ENCODE data around the gene LY6G6D.

Gene LY6G6D

DNA sequence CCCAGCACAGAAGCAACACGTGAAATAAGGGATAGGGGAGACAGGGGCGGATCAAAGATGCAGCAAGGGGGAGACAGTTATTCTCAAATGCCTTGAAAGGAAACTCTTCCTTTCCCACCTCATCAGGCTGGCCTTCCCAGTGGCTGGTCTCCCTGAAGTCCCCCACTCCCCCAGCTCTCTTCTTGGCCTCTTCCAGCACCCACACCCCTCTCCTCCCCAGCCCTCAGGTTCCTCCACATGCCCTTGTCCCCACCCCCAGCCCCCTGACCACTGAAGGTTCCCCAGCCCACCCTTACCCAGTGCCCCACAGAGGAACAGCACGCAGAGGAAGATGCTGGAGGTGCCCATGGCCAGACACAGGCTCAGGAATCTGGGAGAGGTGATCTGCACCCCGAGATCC lies 1.7 kb upstream of the LY6G6D start:
- no peak for DNase-seq (ENCODE audit: insufficient read length, low spot score)
- no peak for TF ChIP-seq POLR2AphosphoS5 (IDR thresholded peaks at IDR 0.05; ENCODE audit: low read depth, low read length)
- no peak for TF ChIP-seq POU2F2 (IDR thresholded peaks at IDR 0.05; ENCODE audit: low read depth, low read length)
- TF ChIP-seq TAF1 (IDR thresholded peaks at IDR 0.05; ENCODE audit: low read depth, low read length), result no peak
- no peak for TF ChIP-seq PAX5 (IDR thresholded peaks at IDR 0.05; ENCODE audit: insufficient read depth, low read length, severe bottlenecking)
- no peak for TF ChIP-seq SPI1 (IDR thresholded peaks at IDR 0.05; ENCODE audit: low read depth, low read length)
- no peak for TF ChIP-seq POLR2A (IDR thresholded peaks at IDR 0.05; ENCODE audit: low read depth, low read length)
- no peak for FAIRE-seq

DNA sequence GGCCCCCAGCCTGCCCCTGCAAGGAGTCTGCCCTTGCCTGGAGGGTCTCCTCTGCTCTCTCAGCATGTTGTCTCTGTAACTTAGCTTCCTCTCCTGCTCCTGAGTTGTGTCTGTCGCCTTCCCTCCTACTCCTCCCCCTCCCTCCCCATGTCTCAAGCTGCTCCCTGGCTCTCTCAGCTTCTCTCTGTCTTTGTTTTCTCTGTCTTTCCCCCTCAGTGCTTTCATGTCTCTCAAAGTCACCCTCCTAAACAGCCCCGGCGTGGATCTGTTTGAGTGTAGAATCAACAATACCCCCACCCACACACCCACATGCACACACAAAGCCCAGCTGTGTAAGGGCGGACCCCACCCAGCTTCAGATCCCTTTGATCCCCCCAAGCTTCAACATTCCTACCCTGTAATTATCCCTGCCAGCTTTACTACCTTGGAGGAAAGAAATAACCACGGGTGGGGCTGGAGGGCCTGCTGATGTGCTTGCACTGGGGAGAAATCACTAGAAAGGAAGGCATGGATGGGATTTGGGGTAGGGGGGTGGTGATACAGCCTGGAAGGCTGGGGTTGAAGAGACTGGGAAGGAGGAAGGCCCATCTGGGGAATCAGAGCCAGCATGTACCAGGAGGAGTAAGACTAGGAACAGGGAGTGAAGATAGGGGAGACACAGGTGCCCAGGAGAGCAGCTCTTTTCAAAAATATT lies 1.0 kb upstream of the LY6G6D start:
- no peak for DNase-seq (ENCODE audit: insufficient read length, low spot score)
- no peak for TF ChIP-seq POU2F2 (IDR thresholded peaks at IDR 0.05; ENCODE audit: low read depth, low read length)
- TF ChIP-seq TAF1 (IDR thresholded peaks at IDR 0.05; ENCODE audit: low read depth, low read length), result no peak
- no peak for TF ChIP-seq PAX5 (IDR thresholded peaks at IDR 0.05; ENCODE audit: insufficient read depth, low read length, severe bottlenecking)
- no peak for TF ChIP-seq SPI1 (IDR thresholded peaks at IDR 0.05; ENCODE audit: low read depth, low read length)
- no peak for TF ChIP-seq POLR2AphosphoS5 (IDR thresholded peaks at IDR 0.05; ENCODE audit: low read depth, low read length)
- TF ChIP-seq POLR2A (IDR thresholded peaks at IDR 0.05; ENCODE audit: low read depth, low read length), result no peak
- FAIRE-seq, result no peak

DNA sequence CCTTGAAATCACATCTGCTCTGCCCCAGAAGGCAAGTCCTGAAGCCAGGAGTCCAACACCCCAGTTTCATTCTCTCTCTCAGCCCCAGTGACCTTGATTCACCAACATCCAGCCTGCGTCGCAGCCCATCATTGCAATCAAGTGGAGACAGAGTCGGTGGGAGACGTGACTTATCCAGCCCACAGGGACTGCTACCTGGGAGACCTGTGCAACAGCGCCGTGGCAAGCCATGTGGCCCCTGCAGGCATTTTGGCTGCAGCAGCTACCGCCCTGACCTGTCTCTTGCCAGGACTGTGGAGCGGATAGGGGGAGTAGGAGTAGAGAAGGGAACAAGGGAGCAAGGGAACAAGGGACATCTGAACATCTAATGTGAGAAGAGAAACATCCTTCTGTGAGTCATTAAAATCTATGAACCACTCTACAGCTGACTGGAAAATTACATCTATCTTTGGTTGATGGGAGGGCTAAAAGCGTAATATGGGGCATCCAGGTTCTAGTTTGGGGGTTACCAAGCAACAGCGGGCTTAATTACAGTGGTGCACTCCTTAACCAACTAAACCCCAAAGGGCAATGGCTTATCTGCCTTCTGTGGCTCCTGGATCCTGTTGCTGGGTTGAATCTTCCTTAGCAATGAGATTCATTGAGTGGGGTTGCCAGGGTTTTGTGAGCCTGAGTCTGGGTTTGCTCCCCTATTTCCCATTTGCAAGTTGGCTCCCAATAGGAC lies 2.5 kb downstream of the LY6G6D start:
- FAIRE-seq (no peak), DNase-seq (ENCODE audit: insufficient read length, low spot score) (no peak)
- TF ChIP-seq POU2F2 (IDR thresholded peaks at IDR 0.05; ENCODE audit: low read depth, low read length) (no peak), SPI1 (IDR thresholded peaks at IDR 0.05; ENCODE audit: low read depth, low read length) (no peak), POLR2AphosphoS5 (IDR thresholded peaks at IDR 0.05; ENCODE audit: low read depth, low read length) (no peak), PAX5 (IDR thresholded peaks at IDR 0.05; ENCODE audit: insufficient read depth, low read length, severe bottlenecking) (no peak), TAF1 (IDR thresholded peaks at IDR 0.05; ENCODE audit: low read depth, low read length) (no peak)

DNA sequence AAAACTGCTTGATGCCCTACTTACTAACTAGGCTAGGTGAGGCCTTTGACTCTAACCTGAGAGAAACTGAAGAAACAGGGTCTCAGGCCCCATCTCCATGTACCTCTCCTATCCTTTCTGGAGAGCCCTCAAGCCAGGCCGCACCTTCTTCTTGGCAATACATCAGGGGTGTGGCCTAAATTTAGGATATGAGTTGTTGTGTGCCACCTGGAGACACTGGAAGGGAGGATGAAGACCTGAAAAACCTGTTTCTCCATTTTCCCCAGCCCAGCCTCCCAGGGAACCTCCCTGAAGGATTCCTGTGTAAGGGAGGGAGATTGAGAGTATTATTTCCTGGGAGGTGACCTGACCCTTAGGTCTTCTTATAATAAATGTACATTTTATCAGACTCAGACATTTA lies 3.1 kb downstream of the LY6G6D start:
- DNase-seq (ENCODE audit: insufficient read length, low spot score) (no peak), FAIRE-seq (no peak)
- TF ChIP-seq POU2F2 (IDR thresholded peaks at IDR 0.05; ENCODE audit: low read depth, low read length) (no peak), POLR2AphosphoS5 (IDR thresholded peaks at IDR 0.05; ENCODE audit: low read depth, low read length) (no peak), SPI1 (IDR thresholded peaks at IDR 0.05; ENCODE audit: low read depth, low read length) (no peak), TAF1 (IDR thresholded peaks at IDR 0.05; ENCODE audit: low read depth, low read length) (no peak), PAX5 (IDR thresholded peaks at IDR 0.05; ENCODE audit: insufficient read depth, low read length, severe bottlenecking) (no peak), POLR2A (IDR thresholded peaks at IDR 0.05; ENCODE audit: low read depth, low read length) (no peak)

DNA sequence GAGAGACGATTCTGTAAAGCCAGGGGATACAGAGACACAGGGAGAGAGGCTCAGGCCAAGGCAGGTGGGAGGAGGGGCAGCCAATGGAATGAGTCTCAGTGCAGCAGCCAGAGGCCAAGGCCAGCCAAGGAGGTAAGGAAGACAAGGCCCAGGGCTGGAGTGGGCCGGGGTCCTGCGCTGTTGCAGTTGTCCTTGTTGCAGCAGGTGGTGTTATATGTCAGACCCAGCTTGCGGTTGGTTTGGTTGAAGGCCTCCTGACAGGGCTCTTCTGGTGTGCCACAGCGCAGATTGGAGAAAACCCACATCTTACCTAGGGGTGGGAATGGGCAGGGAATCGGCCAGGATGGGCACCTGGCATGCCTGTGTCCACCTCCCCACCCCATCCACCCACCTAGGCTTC lies 3.9 kb downstream of the LY6G6D start:
- TF ChIP-seq TAF1 (IDR thresholded peaks at IDR 0.05; ENCODE audit: low read depth, low read length), result no peak
- no peak for TF ChIP-seq PAX5 (IDR thresholded peaks at IDR 0.05; ENCODE audit: insufficient read depth, low read length, severe bottlenecking)
- TF ChIP-seq POLR2A (IDR thresholded peaks at IDR 0.05; ENCODE audit: low read depth, low read length), result no peak
- no peak for TF ChIP-seq SPI1 (IDR thresholded peaks at IDR 0.05; ENCODE audit: low read depth, low read length)
- no peak for TF ChIP-seq POLR2AphosphoS5 (IDR thresholded peaks at IDR 0.05; ENCODE audit: low read depth, low read length)
- TF ChIP-seq POU2F2 (IDR thresholded peaks at IDR 0.05; ENCODE audit: low read depth, low read length), result no peak
- FAIRE-seq (no peak), DNase-seq (ENCODE audit: insufficient read length, low spot score) (no peak)

DNA sequence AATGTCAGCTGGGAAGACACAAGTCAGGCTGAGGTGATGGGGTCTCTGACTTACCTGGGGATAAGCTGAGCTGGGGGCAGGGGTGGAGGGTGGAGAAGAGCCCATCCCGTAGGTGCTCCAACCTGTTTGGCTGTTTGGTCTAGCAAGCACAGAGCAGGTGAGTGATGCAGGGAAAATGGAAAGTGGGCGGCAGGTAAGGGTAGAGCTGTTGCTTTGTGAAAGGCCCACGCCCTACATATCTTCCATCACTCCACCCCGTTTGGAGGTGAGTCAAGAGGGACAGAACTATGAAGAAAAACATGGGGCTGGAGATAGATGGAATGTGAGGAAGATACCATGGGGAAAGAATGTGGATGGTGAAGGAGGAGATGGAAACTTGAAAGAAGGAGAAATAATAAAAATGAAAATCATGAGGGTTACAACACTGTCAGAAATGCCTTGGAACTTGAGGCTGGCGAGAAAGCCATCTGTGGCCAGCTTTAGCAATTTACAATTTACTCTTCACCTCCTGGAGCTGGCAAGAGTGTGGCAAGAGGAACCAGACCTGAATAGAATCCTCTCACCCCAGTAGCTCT lies 5.1 kb downstream of the LY6G6D start:
- FAIRE-seq (no peak), DNase-seq (ENCODE audit: insufficient read length, low spot score) (no peak)
- TF ChIP-seq SPI1 (IDR thresholded peaks at IDR 0.05; ENCODE audit: low read depth, low read length) (no peak), TAF1 (IDR thresholded peaks at IDR 0.05; ENCODE audit: low read depth, low read length) (no peak), POLR2A (IDR thresholded peaks at IDR 0.05; ENCODE audit: low read depth, low read length) (no peak), PAX5 (IDR thresholded peaks at IDR 0.05; ENCODE audit: insufficient read depth, low read length, severe bottlenecking) (no peak), POLR2AphosphoS5 (IDR thresholded peaks at IDR 0.05; ENCODE audit: low read depth, low read length) (no peak), POU2F2 (IDR thresholded peaks at IDR 0.05; ENCODE audit: low read depth, low read length) (no peak)

DNA sequence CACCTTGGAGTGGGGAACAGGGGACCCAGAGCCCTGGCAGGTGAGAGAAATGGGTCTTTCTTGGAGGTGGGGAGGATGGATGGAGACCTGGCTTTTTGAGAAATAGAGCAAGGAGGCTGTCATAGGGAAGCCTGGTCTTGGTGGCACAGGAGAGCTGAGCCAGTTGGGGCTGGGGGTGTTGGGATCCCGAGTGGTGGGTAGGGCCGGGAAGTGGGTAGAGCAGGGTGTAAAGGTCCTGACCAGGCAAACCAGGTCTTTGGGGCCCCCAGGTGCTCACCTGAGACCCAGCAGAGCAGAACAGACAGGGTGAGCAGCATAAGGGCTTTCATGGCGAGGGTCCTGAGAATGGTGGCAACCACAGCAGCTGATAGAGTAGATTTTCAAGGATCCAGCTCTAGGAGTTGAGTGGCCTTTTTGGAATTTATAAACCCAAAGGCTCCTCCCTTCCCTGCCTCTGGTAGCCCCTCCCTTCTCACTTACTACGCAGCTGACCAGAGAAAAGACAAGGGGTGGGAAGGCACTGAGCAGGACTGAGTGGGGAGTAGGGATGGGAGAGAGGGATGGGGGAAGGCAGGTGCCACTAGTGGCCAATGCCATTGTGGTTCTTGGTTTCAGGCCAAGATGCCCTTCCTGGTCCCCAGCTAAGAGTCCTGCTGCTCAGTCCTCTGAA lies 6.3 kb downstream of the LY6G6D start, which contains the start of gene LY6G6C:
Gene LY6G6C, minus strand, starts transcription at position 396 of the 670 bp plus-strand sequence. Its CDS starts 67 bp downstream, at position 329.
- no peak for FAIRE-seq
- TF ChIP-seq TAF1 (IDR thresholded peaks at IDR 0.05; ENCODE audit: low read depth, low read length), result no peak
- no peak for TF ChIP-seq SPI1 (IDR thresholded peaks at IDR 0.05; ENCODE audit: low read depth, low read length)
- no peak for TF ChIP-seq PAX5 (IDR thresholded peaks at IDR 0.05; ENCODE audit: insufficient read depth, low read length, severe bottlenecking)
- no peak for TF ChIP-seq POLR2AphosphoS5 (IDR thresholded peaks at IDR 0.05; ENCODE audit: low read depth, low read length)
- TF ChIP-seq POLR2A (IDR thresholded peaks at IDR 0.05; ENCODE audit: low read depth, low read length), result no peak
- TF ChIP-seq POU2F2 (IDR thresholded peaks at IDR 0.05; ENCODE audit: low read depth, low read length), result no peak
- no peak for DNase-seq (ENCODE audit: insufficient read length, low spot score)

DNA sequence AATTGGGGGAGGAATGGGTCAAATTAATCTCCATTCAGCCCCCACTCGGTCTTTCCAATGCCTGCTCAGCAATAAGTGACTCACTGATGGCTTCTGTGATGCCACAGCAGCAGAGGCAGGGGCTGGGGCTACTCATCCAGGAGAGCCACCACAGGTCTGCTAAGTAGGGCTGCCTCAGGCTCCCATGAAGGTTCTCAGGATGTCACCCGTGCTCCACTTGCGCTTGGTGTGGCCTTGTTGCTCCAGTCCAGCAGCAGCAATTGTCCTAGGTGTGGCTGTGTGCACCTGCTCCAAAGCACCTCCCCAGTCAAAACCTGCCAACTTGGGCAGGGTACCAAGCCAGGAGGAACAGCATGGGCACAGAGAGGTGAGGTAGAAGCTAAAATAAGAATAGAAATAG lies 7.0 kb downstream of the LY6G6D start:
- TF ChIP-seq PAX5 (IDR thresholded peaks at IDR 0.05; ENCODE audit: insufficient read depth, low read length, severe bottlenecking), result no peak
- no peak for TF ChIP-seq SPI1 (IDR thresholded peaks at IDR 0.05; ENCODE audit: low read depth, low read length)
- TF ChIP-seq POU2F2 (IDR thresholded peaks at IDR 0.05; ENCODE audit: low read depth, low read length), result no peak
- no peak for TF ChIP-seq TAF1 (IDR thresholded peaks at IDR 0.05; ENCODE audit: low read depth, low read length)
- TF ChIP-seq POLR2AphosphoS5 (IDR thresholded peaks at IDR 0.05; ENCODE audit: low read depth, low read length), result no peak
- TF ChIP-seq POLR2A (IDR thresholded peaks at IDR 0.05; ENCODE audit: low read depth, low read length), result no peak
- FAIRE-seq (no peak), DNase-seq (ENCODE audit: insufficient read length, low spot score) (no peak)
